Neural progenitor cell (in vitro differentiated cells): ENCODE measurements around the gene INO80E.

Experiments
- CTCF ChIP-seq: fragments of 200-600 bp; sonication (generic); IDR thresholded peaks from 2 replicates; pipeline ENCODE4 v1.5.1; 2017; ENCODE audit warnings: antibody characterized with exemption, mild to moderate bottlenecking
- EZH2 ChIP-seq: fragments of 200-600 bp; sonication (generic); IDR thresholded peaks from 2 replicates; pipeline ENCODE4 v1.6.1; 2017; ENCODE audit warnings: antibody characterized with exemption, mild to moderate bottlenecking, moderate library complexity
- EZH2phosphoT487 ChIP-seq: fragments of 200-600 bp; sonication (generic); IDR thresholded peaks from 2 replicates; pipeline ENCODE4 v1.6.1; 2017; ENCODE audit warnings: antibody characterized with exemption

GRCh38 chr16:30006659-30007377 lies 10.8 kb downstream of the INO80E start:
- no peak for TF ChIP-seq EZH2phosphoT487
- no peak for TF ChIP-seq CTCF
- TF ChIP-seq EZH2: no peak
